ENCODE results near the gene APOC1. TPM values are rescaled to one million over a fixed set of nuclear protein-coding genes. Genes with fewer than 3 reads are reported as not detected.

The APOC1 gene
- total RNA-seq, 4 donors from 2014 or later, result 3.9 to 107 (median 14.2) TPM; not detected in 1

DNA sequence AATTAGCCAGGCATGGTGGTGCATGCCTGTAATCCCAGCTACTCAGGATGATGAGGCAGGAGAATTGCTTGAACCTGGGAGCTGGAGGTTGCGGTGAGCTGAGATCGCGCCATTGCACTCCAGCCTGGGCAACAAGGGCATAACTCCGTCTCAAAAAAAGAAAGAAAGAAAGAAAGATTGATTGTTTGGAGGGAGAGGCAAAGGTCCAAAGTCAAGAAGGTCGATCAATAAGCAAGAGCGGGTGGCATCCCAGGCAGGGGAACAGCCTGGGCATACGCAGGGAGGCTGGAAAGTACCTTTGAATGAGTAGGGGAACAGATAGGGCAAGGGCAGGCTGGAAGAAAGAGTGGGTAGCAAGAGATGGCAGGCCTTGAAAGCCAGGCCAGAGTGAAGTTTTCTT is 15.7 kb downstream of the APOC1 start:
- no peaks in the 10 kb centered on the region for H3K36me3 ChIP-seq
- no peak overlapping the region for H3K4me3 ChIP-seq

DNA sequence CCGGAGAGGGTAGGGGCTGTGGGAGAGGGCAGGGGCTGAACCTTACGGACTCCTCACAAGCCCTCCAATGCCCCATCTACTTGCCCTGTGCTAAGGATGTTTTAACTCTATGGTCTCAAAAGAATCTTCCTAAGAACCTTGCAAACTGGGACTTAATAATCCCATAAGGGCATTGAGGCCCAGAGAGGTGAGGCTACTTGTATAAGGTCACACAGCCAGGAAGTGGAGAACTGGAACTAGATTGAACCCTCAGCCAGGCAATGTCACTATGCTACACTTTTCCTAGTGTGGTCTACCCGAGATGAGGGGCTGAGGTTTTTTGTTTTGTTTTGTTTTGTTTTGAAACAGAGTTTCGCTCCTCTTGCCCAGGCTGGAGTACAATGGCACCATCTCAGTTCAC is 17.1 kb downstream of the APOC1 start:
- no peaks in the 10 kb centered on the region for H3K36me3 ChIP-seq
- H3K9me3 ChIP-seq, result no peaks in the 10 kb centered on the region
- H3K4me3 ChIP-seq, result no peak overlapping the region
- no peak for DNase-seq
- no peak overlapping the region for H3K27ac ChIP-seq
- peaks cover 0 to 7% (median 2%) of the 10 kb centered on the region in 4 donors for H3K4me1 ChIP-seq
- H3K27me3 ChIP-seq, result no peaks in the 10 kb centered on the region
- TF ChIP-seq POLR2A (IDR thresholded peaks at IDR 0.05), result no peak
- TF ChIP-seq, protein P1, sequence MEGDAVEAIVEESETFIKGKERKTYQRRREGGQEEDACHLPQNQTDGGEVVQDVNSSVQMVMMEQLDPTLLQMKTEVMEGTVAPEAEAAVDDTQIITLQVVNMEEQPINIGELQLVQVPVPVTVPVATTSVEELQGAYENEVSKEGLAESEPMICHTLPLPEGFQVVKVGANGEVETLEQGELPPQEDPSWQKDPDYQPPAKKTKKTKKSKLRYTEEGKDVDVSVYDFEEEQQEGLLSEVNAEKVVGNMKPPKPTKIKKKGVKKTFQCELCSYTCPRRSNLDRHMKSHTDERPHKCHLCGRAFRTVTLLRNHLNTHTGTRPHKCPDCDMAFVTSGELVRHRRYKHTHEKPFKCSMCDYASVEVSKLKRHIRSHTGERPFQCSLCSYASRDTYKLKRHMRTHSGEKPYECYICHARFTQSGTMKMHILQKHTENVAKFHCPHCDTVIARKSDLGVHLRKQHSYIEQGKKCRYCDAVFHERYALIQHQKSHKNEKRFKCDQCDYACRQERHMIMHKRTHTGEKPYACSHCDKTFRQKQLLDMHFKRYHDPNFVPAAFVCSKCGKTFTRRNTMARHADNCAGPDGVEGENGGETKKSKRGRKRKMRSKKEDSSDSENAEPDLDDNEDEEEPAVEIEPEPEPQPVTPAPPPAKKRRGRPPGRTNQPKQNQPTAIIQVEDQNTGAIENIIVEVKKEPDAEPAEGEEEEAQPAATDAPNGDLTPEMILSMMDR (IDR thresholded peaks at IDR 0.05), result no peak

More for the DNA sequence above, 15.7 kb downstream of the APOC1 start:
- Histone ChIP-seq H3K9me3 (no peaks in the 10 kb centered on the region), H3K4me1 (peaks cover 0 to 14% (median 2%) of the 10 kb centered on the region in 4 donors), H3K27ac (no peak overlapping the region), H3K27me3 (no peaks in the 10 kb centered on the region)
- no peak for DNase-seq
- no peak for TF ChIP-seq POLR2A (IDR thresholded peaks at IDR 0.05)
- TF ChIP-seq, protein P1 (IDR thresholded peaks at IDR 0.05), result no peak

DNA sequence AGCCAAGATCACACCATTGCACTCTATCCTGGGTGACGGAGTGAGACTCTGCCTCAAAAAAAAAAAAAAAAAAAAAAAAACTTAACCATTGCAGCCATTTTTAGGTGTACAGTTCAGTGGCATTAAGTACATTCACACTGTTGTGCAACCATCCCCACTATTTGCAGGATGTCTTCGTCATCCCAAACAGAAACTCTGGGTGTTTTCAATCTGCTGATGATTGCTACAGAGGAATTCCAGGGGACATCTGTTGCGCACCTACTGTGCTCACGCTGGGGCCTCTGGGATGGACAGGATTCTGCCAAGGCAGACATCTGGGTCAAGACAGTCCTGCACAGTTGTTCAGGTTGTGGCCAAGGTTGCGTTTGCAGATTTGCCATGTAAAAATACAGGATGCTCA is 25.3 kb downstream of the APOC1 start:
- no peaks in the 10 kb centered on the region for H3K36me3 ChIP-seq
- no peak overlapping the region for H3K4me3 ChIP-seq
- H3K9me3 ChIP-seq, result no peaks in the 10 kb centered on the region
- no peak overlapping the region for H3K27ac ChIP-seq
- H3K4me1 ChIP-seq, result no peaks in the 10 kb centered on the region
- no peak for DNase-seq
- TF ChIP-seq, protein P1 (IDR thresholded peaks at IDR 0.05), result no peak
- no peaks in the 10 kb centered on the region for H3K27me3 ChIP-seq

DNA sequence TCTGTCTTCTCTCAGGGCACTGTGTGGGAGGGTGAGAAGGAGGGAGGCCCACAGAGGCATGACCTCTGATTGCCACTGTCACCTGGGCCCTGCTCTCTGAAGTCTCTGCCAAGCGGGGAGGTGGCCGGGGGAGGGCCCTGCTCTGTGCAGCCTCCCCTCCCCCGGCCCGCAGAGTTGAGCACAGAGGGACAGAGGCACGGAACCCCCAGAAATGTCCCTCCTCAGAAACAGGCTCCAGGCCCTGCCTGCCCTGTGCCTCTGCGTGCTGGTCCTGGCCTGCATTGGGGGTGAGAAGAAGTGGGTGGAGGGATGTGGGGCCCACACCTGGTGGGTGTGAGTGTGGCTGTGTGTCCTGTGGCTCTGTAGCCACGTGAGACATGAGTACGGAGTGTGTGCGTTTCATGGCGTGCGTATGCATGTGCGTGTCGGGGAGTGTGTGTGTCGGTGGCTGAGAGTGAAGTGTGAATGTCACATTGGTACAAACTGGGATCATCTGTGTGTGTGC is 27.7 kb downstream of the APOC1 start, which contains the start of gene APOC4:
Gene APOC4 (plus strand): TSS at position 171 of the 505 bp plus-strand sequence. CDS start 41 bp downstream, at position 212.
- DNase-seq, result no peak
- no peaks in the 10 kb centered on the region for H3K4me1 ChIP-seq
- H3K9me3 ChIP-seq, result no peaks in the 10 kb centered on the region
- no peaks in the 10 kb centered on the region for H3K36me3 ChIP-seq
- H3K4me3 ChIP-seq, result no peak within 1 kb of the TSS
- TF ChIP-seq POLR2A (IDR thresholded peaks at IDR 0.05), result no peak
- TF ChIP-seq, protein P1 (IDR thresholded peaks at IDR 0.05), result no peak
- no peaks in the 10 kb centered on the region for H3K27me3 ChIP-seq
- H3K27ac ChIP-seq, result no peak within 1 kb of the TSS

DNA sequence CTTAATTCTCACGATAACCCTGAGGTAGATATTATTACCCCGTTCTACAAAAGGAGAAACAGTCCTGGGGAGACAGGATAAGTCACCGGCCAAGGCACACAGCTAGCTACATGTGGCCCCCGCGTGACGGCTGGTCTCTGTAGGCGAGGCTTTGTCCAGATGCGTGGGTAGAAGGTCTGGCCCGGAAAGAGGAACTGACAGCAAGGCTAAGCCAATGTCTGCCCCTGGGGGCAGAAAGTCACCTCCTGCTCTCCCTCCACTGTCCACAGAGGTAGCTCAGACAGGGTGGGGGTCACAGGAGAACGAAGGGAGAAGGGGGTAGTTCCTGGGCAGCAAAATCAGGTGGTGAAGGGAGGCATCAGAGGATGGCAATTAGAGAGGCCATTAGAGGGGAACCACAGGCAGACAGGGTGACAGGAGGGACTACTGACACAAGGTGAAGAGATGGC is 29.4 kb downstream of the APOC1 start:
- no peaks in the 10 kb centered on the region for H3K36me3 ChIP-seq
- peak overlapping the region in 1 of 4 donors; percentile 17 for H3K27ac ChIP-seq
- TF ChIP-seq POLR2A (IDR thresholded peaks at IDR 0.05), result no peak
- H3K4me3 ChIP-seq, result no peak overlapping the region
- H3K9me3 ChIP-seq, result no peaks in the 10 kb centered on the region
- H3K27me3 ChIP-seq, result no peaks in the 10 kb centered on the region
- no peaks in the 10 kb centered on the region for H3K4me1 ChIP-seq
- peak in 2 of 3 donors; percentile 78 to 83 for DNase-seq

DNA sequence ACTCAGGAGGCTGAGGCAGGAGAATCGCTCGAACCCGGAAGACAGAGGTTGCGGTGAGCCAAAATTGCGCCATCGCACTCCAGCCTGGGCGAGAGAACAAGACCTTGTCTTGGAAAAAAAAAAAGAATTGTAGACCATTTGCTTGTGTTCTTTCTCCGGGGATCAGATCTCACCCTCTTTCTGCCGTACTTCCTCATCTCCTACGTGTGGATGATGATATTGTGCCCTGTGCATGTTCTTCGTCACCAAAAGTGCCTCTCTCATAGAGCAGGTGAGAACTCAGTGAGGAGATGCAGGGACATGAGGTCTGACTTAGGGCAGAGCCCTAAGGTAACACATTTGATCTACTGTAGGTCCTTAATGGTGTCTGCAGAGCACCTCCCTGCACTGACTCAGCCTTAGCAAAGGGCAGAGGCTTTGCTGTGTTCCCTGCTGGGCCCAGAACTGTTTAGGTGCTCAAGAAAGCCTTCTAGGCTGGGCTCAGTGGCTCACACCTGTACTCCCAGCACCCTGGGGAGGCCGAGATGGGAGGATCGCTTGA is 32.7 kb downstream of the APOC1 start:
- TF ChIP-seq, protein P1 (IDR thresholded peaks at IDR 0.05), result no peak
- no peak for TF ChIP-seq POLR2A (IDR thresholded peaks at IDR 0.05)
- H3K36me3 ChIP-seq, result peaks cover 0 to 11% (median 0%) of the 10 kb centered on the region in 3 donors
- H3K27ac ChIP-seq, result no peak overlapping the region
- H3K27me3 ChIP-seq, result no peaks in the 10 kb centered on the region
- DNase-seq, result no peak
- no peaks in the 10 kb centered on the region for H3K9me3 ChIP-seq
- no peak overlapping the region for H3K4me3 ChIP-seq
- H3K4me1 ChIP-seq, result peaks cover 0 to 4% (median 0%) of the 10 kb centered on the region in 4 donors
